HG03097 (cell line): ENCODE measurements around the gene FTO.

Experiments
- ATAC-seq: cut with Tn5 transposase; IDR thresholded peaks from one replicate; pipeline ENCODE4 v1.9.1; 2021; ENCODE audit not compliant: unreplicated experiment, low FRiP score

FTO gene

DNA sequence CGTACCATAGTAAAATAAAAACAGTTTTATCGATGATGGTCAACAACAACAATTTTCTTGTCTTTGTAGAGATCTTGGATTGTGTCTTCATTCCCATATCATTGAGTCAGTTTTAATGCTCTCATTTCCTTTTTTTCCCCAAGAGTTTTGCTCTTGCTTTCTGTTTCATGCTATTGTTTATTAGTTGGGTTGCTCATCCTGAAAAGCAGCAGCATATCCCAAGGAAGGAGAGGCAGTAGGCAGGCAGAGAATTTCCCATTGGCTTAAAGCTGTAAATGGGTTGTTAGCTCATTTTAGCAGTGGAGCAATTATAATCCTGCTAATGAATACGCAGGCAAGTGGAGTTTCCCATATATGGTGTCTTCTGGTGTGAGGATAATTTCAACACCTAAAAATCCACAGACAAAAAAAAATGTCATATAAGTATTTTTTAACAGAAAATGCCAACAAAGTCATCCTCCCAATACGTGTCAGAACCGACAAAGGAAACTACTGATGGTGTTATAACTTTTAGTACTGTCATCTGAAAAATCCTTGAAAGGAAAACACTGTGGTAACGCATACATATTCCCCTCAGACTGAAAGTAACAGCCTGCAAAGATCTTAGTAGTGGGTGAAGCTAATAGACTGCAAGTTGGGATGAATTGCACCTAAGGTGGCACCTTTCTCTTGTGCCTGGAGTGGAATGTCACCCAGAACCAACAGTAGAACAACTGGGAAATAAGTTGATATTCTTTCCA, 218.3 kb downstream of the FTO start:
- no peak for ATAC-seq

DNA sequence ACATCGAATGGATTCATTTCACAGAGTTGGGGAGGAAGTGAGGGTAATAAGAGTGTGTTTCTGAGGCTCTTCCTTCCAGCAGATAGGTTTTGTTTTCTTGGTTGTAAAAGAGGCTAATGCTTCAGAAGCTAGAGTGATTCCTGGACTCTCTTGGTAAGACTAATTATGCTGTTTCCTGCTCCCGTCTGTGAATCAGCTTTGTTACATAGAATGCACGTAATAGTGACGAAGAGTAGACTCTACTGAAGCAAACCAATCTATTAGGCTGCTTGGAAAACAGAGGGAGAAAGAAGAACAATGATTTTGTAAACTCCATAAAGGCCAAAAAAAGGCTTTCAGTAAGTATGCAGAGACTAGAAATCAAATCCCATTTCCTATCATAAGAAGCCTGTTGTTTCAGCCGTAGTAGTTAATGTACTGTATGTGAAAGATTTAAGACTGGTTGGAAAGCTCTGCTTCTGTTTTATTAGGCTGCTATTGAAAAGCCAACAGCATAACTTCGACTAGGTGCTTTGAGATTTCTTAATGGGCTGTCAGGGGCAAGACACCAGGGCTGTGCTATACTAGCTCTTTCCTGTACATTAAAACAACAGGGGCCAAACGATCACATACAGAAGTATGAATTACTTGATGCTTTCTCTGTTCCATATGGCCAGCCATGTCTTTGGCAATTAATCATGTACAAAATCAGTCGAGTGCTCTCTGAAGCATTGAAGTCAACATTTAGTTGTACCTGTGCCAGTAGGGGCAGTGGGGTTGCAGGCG, 219.0 kb downstream of the FTO start:
- ATAC-seq, result no peak

DNA sequence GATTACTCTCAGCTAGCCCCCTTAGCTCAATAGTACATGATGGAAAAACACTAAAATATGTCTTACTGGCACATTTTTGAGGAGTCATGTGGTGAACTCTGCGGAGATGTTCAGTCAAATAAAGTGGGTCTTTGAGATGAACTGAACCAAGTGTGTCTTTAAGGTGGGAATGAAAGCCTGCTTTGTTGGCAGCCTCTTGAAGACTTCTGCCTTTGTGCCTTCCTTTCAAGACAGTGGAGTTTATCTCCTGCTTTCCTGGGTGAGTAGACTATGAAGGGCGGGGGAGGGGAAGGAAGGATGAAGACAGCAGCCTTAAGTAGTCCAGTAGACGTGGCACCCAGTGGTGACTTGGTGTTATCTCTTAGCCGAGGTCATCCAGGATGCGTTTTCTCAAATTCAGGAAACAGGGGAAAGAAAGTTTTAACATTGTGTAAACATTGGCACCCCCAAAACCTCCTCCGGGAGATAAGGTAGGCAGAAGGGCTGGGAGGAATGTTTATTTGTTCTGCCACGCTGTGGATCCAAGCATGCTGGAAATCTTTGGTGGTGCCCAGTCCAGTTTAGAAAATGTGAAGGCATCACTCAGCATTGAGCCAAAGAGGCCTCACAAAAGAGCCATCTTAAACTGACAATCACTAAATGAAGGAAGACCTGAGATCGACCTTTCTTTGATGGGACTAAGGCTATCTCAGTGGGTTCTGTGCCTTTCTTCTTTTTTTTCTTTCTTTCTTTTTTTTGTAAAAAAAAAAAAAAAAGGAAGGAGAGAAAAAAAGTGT, 220.6 kb downstream of the FTO start:
- ATAC-seq, result no peak

DNA sequence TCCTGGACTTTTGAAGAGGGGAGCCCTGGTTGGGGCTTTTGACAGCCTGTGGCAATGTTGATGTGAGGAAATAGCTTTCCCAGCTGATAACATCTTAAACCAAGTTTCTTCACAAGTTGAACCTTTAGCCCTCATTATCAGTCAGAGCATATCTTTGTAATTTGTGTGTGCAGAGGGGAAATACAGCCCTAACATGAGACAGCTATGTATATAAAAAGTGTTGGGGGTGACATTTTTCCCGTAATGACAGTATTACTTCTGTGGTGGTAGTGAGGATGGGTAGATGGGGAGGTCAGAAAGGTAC, 221.1 kb downstream of the FTO start:
- no peak for ATAC-seq

DNA sequence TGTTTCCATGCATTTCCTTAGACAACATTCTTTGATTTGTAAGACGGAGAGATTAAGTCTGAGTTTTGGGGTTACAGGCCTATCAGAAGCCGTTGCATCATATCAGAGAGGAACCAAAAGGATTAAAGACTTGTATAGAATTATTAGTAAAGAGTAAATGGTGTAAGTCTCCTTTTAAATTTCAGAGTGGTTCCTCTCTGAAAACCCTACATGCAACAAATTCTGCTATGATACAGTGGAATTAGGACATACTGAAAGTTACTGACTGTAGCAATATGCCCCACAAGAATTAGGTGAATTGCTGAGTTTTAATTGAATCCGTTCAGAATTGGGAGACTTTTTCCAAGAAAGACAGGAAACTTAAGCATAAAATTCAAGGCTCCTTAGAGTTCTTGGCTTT, 221.6 kb downstream of the FTO start:
- no peak for ATAC-seq

DNA sequence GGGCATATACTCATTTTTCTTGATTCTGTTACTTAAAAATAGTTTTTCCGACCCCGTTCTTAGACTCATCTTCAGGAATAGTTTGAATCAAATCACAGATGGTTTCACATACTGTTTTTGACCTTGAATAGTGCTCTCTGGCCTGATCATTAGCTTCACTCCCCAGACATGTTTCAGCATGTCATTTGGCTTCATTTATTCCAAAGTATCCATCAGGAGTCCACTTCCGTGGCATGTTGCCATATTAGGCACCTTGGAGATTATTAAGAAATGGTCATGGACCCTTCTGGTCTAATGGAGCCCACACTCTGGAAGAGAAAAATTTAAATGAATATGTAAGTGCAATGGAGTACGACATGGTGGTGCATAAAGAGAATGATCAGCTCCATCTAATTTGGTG, 222.3 kb downstream of the FTO start:
- no peak for ATAC-seq

DNA sequence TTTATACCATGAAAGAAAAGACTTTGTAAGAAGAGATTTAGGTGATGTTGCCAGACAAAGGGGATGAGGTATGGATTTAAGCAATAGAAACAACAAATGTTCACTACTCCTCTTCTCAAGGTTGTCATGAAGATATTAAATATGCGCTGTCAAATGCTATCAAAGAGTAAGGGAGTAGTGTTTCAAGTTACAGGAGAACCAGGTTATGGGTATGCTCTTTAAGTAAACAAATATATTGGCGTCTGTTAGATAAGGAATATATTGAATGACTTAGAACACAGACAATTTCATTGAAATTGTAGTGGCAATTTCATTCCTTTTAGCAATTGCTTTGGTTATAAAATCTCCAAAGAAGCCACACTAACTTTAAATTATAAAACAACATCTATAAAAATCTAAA, 229.0 kb downstream of the FTO start:
- ATAC-seq, result no peak

DNA sequence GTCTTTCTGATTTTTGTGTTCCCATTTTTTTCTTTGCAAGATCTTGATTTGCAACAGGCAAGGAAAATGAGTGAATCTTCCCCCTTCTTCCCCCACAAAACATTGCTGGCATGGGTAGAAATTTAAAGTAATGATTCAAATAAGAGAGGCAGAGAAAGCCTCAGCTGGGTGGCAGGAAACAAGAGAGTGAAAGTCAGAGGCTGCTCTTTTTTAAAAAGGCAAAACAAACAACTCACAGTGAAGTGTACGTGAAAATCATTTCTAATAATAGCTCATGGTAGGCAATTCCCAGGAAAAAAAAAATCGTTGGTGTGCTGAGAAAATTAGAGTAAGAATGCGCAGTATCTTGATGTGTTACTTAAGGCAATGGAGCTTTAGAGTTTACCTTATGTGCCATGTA, 229.5 kb downstream of the FTO start:
- no peak for ATAC-seq

DNA sequence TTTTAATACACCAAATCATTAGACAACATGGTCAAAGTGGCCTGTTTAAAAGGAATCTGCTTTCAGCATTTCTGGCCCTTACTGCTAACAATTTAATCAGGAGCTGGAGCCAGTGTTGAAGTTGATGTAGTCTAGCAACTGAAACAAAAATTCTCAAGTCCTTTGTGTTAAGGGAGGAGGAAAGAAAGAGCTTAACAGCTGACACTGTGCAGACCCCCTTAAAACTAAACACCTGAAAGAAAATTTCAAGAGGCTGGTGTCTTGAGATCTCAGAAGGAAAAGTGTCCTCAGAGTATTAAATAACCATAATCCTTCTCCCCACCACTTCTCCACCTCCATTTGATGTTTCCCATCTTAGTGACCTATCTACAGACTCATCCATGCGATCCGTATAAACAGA, 232.1 kb downstream of the FTO start:
- ATAC-seq, result no peak

DNA sequence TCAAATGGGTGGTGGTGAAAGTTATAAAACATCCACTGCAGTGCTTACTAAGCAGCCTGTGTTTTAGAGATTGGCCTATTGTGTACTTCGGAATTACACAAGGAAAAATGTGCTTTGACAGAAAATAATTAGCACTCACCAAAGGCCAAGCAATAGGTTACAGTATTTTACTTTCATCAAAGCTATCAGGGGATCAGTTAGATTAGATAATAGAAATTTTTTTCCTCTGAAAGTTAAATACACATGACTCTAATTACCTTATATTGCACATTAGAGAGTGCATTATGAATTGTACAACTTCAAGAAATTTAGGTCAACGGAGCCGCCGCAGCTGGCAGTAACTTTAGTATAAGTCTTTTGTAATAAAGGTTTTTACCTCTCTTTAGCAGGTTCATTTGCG, 232.6 kb downstream of the FTO start:
- no peak for ATAC-seq

DNA sequence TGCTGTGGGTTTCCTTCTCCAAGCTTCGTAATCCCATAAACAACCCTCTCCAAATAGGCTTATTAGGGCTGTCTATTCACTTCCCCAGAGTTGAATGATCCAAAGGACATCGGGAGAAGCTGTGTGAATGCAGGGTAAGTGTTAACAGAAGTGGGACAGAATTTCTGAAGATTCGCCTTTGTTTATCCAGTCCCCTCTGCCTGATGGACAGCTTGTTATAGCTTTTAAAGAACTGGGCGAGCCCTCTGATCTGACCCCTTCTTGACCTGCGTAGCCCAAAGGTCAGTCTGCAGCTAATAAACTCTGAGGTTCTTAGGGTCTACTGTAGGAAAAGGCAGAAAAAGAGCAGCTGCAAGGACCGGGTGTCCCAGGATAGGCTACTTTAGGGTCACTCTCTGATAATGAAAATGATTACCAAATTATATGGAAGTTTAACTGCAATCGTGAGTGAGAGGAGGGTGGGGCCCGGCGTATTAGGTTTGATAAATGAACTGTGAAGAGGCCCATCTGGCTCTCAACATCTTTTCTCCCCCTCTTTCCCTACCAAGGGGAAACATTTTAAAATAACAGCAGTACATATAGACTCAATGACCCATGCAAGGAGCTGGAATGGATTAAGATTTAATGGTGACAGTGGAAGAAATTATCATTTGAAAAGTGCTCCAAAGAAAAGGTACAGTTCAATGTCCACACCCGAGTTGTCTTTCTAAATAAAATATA, 233.4 kb downstream of the FTO start:
- no peak for ATAC-seq

DNA sequence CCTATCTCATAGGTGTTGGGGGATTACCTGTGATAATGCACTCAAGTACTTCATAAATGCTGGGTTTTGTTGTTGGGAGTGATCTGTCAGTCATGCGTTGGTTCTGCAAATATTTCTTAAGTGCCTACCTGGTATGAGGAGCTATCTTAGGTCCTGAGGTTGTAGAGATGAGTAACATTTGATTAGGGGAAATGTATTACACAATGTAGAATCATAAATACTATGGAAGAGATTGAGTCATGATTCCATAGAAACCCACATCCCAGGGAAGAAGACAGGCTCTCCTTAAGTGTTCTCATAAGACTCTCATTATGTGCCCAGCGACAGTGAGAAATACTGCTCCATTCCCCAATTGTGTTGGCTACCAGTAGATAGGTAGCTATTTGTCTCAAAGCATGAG, 240.1 kb downstream of the FTO start:
- ATAC-seq, result no peak

DNA sequence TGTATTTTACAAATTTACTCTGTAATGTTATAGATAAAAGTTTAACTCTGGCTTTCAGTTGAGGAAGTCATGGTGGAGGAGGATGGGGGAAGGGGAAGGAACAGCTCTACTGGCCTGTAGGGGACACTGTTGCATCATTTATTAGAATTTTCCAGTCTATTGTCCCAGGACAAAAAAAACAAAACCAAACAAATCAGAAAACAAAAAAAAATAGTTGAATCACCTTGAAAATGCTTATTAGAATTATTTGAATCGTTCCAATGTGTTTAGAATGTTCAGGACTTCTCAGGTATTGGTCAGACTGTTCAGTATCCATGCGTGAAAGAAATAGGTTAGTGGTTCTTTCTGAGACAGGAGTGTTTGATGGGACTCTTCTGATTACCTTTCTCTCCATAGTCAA, 242.0 kb downstream of the FTO start:
- ATAC-seq, result no peak

DNA sequence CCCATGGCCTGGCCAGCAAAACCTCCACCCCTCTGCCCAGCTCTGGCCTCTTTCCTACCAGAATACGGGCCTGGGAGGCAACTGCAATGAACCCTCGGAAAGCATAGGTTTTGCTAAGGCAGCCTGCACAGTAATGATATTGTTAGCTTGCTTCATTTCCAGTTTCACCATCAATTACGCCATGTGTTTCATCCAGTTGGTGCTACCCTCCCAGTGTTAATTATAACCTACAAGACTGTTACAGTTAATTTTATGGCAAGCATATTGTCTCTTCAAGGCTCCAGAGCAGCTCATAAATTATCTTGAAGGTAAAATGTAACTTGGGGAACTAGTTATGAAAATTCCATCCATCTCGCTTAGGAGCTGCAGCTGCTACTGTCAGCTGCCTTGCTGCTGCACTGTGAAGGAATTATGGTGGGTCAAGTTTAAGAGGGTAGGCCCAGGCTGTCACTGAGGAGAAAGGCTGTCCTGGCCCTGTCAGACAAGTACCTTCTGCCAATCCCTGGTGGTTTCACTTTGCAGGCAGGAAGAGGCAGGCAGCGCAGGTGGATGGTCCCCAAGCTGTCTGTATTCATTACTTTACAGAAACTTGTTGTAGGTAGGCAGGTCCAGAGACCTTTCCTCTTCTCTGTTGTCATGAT, 242.9 kb downstream of the FTO start:
- no peak for ATAC-seq

DNA sequence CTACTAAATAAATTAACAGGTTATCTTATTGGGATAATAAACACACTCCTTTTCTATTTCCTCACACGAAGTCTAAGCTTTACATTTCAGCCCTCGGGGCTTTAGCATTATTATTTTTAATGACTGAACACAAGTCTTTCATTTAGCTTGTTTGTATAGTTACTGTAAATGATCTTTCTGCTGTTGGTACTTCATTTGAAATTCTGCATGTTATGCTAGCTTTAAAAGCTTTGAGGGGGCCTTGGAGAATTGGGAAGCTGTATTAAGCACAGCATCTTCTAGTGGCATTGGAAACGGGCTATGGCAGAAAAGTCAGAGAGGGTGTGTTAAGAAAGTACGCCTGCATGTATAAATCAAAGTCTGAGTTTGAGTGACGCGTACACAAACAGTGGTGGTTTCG, 243.7 kb downstream of the FTO start:
- no peak for ATAC-seq

DNA sequence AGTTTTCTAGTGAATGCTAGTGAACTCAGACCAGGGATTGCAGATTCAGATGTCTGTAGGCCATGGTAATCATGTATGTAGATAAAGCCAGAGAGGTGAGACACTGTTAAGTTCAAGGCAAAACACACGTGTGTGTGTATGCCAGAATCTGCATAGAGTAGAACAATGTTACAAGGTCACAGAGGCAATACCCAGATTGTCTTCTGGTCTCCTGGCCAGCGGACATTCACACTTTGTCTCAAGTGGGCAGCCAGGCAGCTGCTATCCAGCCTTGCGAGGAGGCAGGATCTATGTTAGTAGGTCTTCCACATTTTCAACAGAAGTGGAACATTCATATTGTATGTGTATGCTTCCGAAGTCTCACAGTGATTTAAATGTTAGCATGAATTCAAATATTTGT, 244.4 kb downstream of the FTO start:
- ATAC-seq, result no peak

DNA sequence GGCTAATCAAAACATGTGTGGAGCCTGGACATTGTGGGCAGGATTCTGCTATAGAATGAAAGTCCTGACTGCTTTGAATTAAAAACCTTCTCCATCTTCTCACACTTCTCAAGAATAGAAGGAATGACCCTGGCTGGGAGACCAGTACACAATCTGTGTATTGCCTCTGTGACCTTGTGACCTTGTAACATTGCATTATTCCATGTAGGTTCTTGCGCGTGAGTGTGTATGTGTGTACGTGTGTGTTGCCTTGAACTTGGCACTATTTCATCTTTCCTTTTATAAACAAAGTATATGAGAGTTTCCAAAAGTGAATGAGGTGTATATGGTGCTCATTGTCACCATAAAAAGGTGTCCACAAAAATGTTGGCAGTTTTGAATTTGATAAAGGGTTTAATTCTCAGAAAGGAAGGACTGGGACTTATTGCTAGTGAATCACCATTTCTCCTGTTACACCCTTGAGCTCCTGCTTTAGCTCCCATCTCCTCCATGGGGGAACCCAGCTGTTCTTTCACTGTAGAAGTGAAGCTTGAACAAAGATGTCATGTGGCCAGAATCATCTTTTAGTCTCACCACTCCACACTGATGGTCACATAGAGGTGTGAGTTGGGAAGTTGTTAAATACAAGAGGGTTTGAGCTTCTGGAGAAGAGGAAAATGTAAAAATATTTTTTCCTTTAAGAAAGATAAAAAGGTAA, 244.9 kb downstream of the FTO start:
- no peak for ATAC-seq

DNA sequence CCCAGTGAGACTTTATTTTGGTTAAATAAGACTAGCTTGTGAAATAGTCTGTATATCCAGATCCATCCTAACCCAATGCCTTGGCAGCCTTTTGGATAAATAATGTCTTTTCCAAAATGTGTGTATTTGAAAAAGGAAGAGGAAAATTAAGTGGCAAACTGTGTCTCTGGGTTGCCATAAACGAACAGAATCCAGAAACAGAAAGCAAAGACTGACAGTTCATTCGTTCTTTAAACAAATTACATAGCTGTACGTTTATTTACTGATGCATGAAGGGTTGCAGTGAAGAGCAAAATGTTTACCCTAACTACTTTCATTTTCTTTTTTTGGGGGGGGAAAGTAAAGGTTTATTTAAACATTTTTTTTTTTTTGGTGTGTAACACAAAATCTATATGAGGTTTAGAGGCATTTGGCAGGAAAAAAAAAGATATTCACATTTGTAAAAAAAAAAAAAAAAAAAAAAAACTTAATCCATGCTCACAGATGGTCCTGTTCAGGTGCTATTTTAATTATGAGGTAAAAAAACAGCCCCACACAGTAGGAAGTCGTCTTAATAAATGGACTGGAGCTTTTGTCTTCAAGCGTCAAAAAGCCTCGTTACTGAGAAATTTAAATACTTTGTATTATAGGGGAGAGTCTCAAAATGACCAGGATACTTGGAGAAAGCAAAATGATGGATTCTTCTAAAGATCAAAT, 245.9 kb downstream of the FTO start:
- no peak for ATAC-seq

DNA sequence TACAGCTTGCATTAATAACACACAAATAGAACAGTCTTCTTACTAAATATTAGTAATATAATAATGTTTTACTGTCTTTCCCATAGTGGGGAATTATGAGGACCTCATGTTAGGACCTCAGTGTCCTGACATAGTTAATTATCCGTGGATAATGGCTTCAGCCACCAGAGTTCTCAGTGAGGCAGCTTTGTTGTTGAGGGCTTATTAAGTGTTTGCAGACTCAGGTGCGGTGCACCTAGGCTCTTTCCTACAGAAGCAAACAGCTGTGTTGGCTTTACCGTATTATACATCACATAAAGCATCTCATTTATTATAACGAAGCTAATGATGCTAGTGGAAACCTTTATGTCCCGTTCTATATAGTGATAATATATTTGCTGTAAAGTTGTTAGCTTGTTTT, 246.7 kb downstream of the FTO start:
- no peak for ATAC-seq
